8988T (cell line): ENCODE results near the gene WWC1.
"Not testable (repeated sequence)": the region's sequence is repeated elsewhere in the genome, so short reads cannot be mapped to it uniquely, and the experiment has no call there.

Experiments used
- DNase-seq: peaks from one replicate; pipeline ENCODE4 v3.0.0; 2011

Gene WWC1

GRCh38 chr5:168339109-168339771 lies 47.8 kb downstream of the WWC1 start:
- no peak for DNase-seq

- DNase-seq: not testable (repeated sequence)
These were observed 48.3 kb downstream of the WWC1 start for GRCh38 chr5:168339772-168340140.

GRCh38 chr5:168340487-168340886 lies 49.0 kb downstream of the WWC1 start:
- no peak for DNase-seq

GRCh38 chr5:168341178-168341577 lies 49.7 kb downstream of the WWC1 start:
- no peak for DNase-seq

- no peak for DNase-seq
These were observed 50.8 kb downstream of the WWC1 start for GRCh38 chr5:168342151-168342825.

GRCh38 chr5:168342985-168343384 lies 51.5 kb downstream of the WWC1 start:
- no peak for DNase-seq

GRCh38 chr5:168346417-168346816 lies 55.0 kb downstream of the WWC1 start:
- DNase-seq: no peak

GRCh38 chr5:168347368-168348083 lies 56.1 kb downstream of the WWC1 start:
- no peak for DNase-seq

- DNase-seq: no peak
These were observed 56.6 kb downstream of the WWC1 start for GRCh38 chr5:168348084-168348414.

- no peak for DNase-seq
These were observed 58.9 kb downstream of the WWC1 start for GRCh38 chr5:168350315-168350714.

- DNase-seq: no peak
These were observed 61.9 kb downstream of the WWC1 start for GRCh38 chr5:168353216-168353957.

GRCh38 chr5:168354397-168354796 lies 63.0 kb downstream of the WWC1 start:
- DNase-seq: no peak

- DNase-seq: no peak
These were observed 64.7 kb downstream of the WWC1 start for GRCh38 chr5:168356171-168356570.

- DNase-seq: no peak
These were observed 65.1 kb downstream of the WWC1 start for GRCh38 chr5:168356592-168356991.

- DNase-seq: no peak
These were observed 66.4 kb downstream of the WWC1 start for GRCh38 chr5:168357876-168358275.

- DNase-seq: no peak
These were observed 68.5 kb downstream of the WWC1 start for GRCh38 chr5:168359820-168360460.

GRCh38 chr5:168360521-168361285 lies 69.3 kb downstream of the WWC1 start:
- DNase-seq: no peak

- DNase-seq: no peak
These were observed 70.8 kb downstream of the WWC1 start for GRCh38 chr5:168362097-168362885.

GRCh38 chr5:168364151-168364661 lies 72.8 kb downstream of the WWC1 start:
- DNase-seq: no peak

GRCh38 chr5:168364750-168365550 lies 73.5 kb downstream of the WWC1 start:
- DNase-seq: no peak
